Hepatocyte (in vitro differentiated cells): ENCODE measurements around the gene TUBB1.

Experiments used
- CTCF ChIP-seq: fragments of 200-600 bp; sonication (generic); IDR thresholded peaks from 2 replicates; pipeline ENCODE4 v1.5.1; 2016; ENCODE audit warnings: antibody characterized with exemption, mild to moderate bottlenecking; ENCODE audit not compliant: poor library complexity
- EZH2 ChIP-seq: fragments of 200-600 bp; sonication (generic); IDR thresholded peaks from 2 replicates; pipeline ENCODE4 v1.6.1; 2016; ENCODE audit warnings: antibody characterized with exemption, mild to moderate bottlenecking, borderline replicate concordance

GRCh38 chr20:59030911-59031563, 11.8 kb downstream of the TUBB1 start:
- TF ChIP-seq EZH2 (no peak), CTCF (no peak)
